HCT116 (cell line): Measurements from ENCODE around the gene ABTB2. TPM values are rescaled to one million over a fixed set of nuclear protein-coding genes. Genes with fewer than 3 reads are reported as not detected.

Experiments
- ATAC-seq: fragments of 200-7000 bp; cut with Tn5 transposase; 2 replicates; pipeline ENCODE4 v1.9.1; 2020; ENCODE audit warnings: mild to moderate bottlenecking, moderate library complexity
- BruUV-seq: library from RNA; stranded (reverse); fragments of 400-500 nt; replicated peaks from 2 replicates; lab custom pipeline; 2021; lab: Mats Ljungman, UMichigan
- CTCF ChIA-PET: fragments of 300-600 bp; sonication (Branson Sonifier 250); formaldehyde crosslinking; loops from one replicate; lab custom pipeline; 2021; ENCODE audit warnings: antibody characterized with exemption; lab: Charles Lee
- POLR2A ChIA-PET: fragments of 300-600, 350-600 bp; sonication (Branson Sonifier 250); formaldehyde crosslinking; loops from one replicate; lab custom pipeline; 2021; ENCODE audit warnings: antibody characterized with exemption; lab: Charles Lee
- RAD21 ChIA-PET, 2 experiments: fragments of 300-600 bp; sonication (Branson Sonifier 250); formaldehyde crosslinking; loops; one replicate each; lab custom pipeline; 2023; ENCODE audit warnings: low total read pairs in 2 of 2; ENCODE audit not compliant: uncharacterized antibody in 2 of 2, unreplicated experiment in 2 of 2, low non-redundant PET in 1 of 2; lab: Charles Lee
- DNase-seq: peaks from one replicate; pipeline ENCODE4 v3.0.0-alpha.2; 2010; ENCODE audit warnings: low read depth, low spot score
- H2AFZ ChIP-seq: fragments of 200-600 bp; shearing (Covaris generic), sonication (generic); 2 replicates; pipeline ENCODE4 v1.6.1; 2017; ENCODE audit warnings: low read depth, mixed run types, mixed read lengths, antibody characterized with exemption, low read length; ENCODE audit not compliant: poor library complexity, severe bottlenecking
- H3K27ac ChIP-seq: 2 replicates; pipeline ENCODE4 v1.5.1; 2012; ENCODE audit warnings: low read depth, low read length
- H3K27me3 ChIP-seq: fragments of 200-600 bp; sonication (generic); 2 replicates; pipeline ENCODE4 v1.6.1; 2016; ENCODE audit warnings: mixed run types, low read length, mixed read lengths; ENCODE audit not compliant: insufficient read depth
- H3K36me3 ChIP-seq, 2 experiments: fragments of 200-500 bp in 1 of 2; fragments of 200-600 bp in 1 of 2; sonication (Bioruptor generic) in 1 of 2; sonication (generic) in 1 of 2; 2 replicates each; pipeline versions ENCODE4 v1.5.1 to v1.6.1; 2014 to 2016; ENCODE audit warnings: low read length in 2 of 2, inconsistent platforms in 1 of 2, mixed read lengths in 1 of 2, mixed run types in 1 of 2; ENCODE audit not compliant: insufficient read depth in 2 of 2, control insufficient read depth in 1 of 2
- H3K4me1 ChIP-seq, 2 experiments: fragments of 200-600 bp in 1 of 2; sonication (generic) in 1 of 2; 2 replicates each; pipeline versions ENCODE4 v1.5.1 to v1.6.1; 2012 to 2017; ENCODE audit warnings: low read length in 2 of 2, inconsistent platforms in 1 of 2, mild to moderate bottlenecking in 1 of 2, mixed read lengths in 1 of 2, mixed run types in 1 of 2, moderate library complexity in 1 of 2; ENCODE audit not compliant: insufficient read depth in 2 of 2, control insufficient read depth in 1 of 2
- H3K4me2 ChIP-seq: fragments of 200-600 bp; sonication (generic); 2 replicates; pipeline ENCODE4 v1.6.1; 2017; ENCODE audit warnings: mixed run types, low read length, mixed read lengths
- H3K4me3 ChIP-seq, 2 experiments: fragments of 200-600 bp in 1 of 2; sonication (generic) in 1 of 2; replicated peaks in 1 of 2; 2 replicates each; pipeline ENCODE4 v1.5.1; 2011 to 2016; ENCODE audit warnings: low read length in 2 of 2, control low read depth in 1 of 2, low read depth in 1 of 2, mild to moderate bottlenecking in 1 of 2, mixed read lengths in 1 of 2, mixed run types in 1 of 2
- H3K79me2 ChIP-seq: fragments of 200-600 bp; sonication (generic); 2 replicates; pipeline ENCODE4 v1.6.1; 2017; ENCODE audit warnings: mild to moderate bottlenecking, mixed run types, low read length, moderate library complexity, mixed read lengths; ENCODE audit not compliant: insufficient read depth
- H3K9ac ChIP-seq: fragments of 200-600 bp; sonication (generic); 2 replicates; pipeline ENCODE4 v1.6.1; 2016; ENCODE audit warnings: low read length, mixed read lengths
- H3K9me2 ChIP-seq: fragments of 200-600 bp; sonication (generic), shearing (Covaris generic); 2 replicates; pipeline ENCODE4 v1.6.1; 2017; ENCODE audit warnings: mixed run types, mild to moderate bottlenecking, moderate library complexity; ENCODE audit not compliant: insufficient read depth
- H3K9me3 ChIP-seq, 2 experiments: fragments of 200-500 bp in 1 of 2; fragments of 200-600 bp in 1 of 2; sonication (Bioruptor generic) in 1 of 2; sonication (generic) in 1 of 2; 2 replicates each; pipeline ENCODE4 v1.6.1; 2014 to 2017; ENCODE audit warnings: low read length in 2 of 2, mixed read lengths in 2 of 2, inconsistent platforms in 1 of 2, low read depth in 1 of 2, mild to moderate bottlenecking in 1 of 2, mixed run types in 1 of 2, moderate library complexity in 1 of 2; ENCODE audit not compliant: control insufficient read depth in 1 of 2, insufficient read depth in 1 of 2
- H4K20me1 ChIP-seq: fragments of 200-600 bp; sonication (generic), shearing (Covaris generic); 2 replicates; pipeline ENCODE4 v1.6.1; 2017; ENCODE audit warnings: mixed run types, mild to moderate bottlenecking, moderate library complexity; ENCODE audit not compliant: insufficient read depth
- CBX3 ChIP-seq: IDR thresholded peaks from 2 replicates; pipeline ENCODE4 v1.6.1; 2012; ENCODE audit warnings: low read depth
- EGR1 ChIP-seq: IDR thresholded peaks from 2 replicates; pipeline ENCODE4 v1.6.1; 2012; ENCODE audit warnings: low read depth
- EZH2phosphoT487 ChIP-seq: fragments of 200-600 bp; IDR thresholded peaks from 2 replicates; pipeline ENCODE4 v1.6.1; 2018; ENCODE audit warnings: antibody characterized with exemption, borderline replicate concordance
- FOSL1 ChIP-seq: IDR thresholded peaks from 2 replicates; pipeline ENCODE4 v1.6.1; 2012; ENCODE audit warnings: low read depth
- POLR2AphosphoS5 ChIP-seq: IDR thresholded peaks from 2 replicates; pipeline ENCODE4 v1.6.1; 2011; ENCODE audit warnings: mild to moderate bottlenecking, low read depth, low read length, moderate library complexity
- SIN3A ChIP-seq: IDR thresholded peaks from 2 replicates; pipeline ENCODE4 v1.6.1; 2012; ENCODE audit warnings: low read depth
- ZNF274 ChIP-seq: fragments of 200-500 bp; sonication (Bioruptor generic); IDR thresholded peaks from 2 replicates; pipeline ENCODE4 v1.6.1; 2014; ENCODE audit warnings: mild to moderate bottlenecking, low read depth, low read length, inconsistent platforms
- intact Hi-C: fragments of 100-400 bp; cut with micrococcal nuclease; formaldehyde crosslinking; loops from 2 replicates; pipeline ENCODE4 v1.10.0; 2022
- total RNA-seq: library from RNA; stranded (reverse); gene quantifications from one replicate; pipeline ENCODE4 v1.2.1, GENCODE V29; 2021; ENCODE audit not compliant: unreplicated experiment
- TF ChIP-seq, protein P1 (sequence below), 3 experiments: fragments of 200-600 bp in 1 of 3; sonication (generic) in 1 of 3; IDR thresholded peaks in 2 of 3; conservative IDR thresholded peaks in 1 of 3; 2 replicates each; pipeline ENCODE4 v1.5.1; 2012 to 2017; ENCODE audit warnings: low read depth in 2 of 3, low read length in 2 of 3, antibody characterized with exemption in 1 of 3, borderline replicate concordance in 1 of 3, control low read depth in 1 of 3, mild to moderate bottlenecking in 1 of 3, mixed read lengths in 1 of 3, mixed run types in 1 of 3, moderate library complexity in 1 of 3; ENCODE audit not compliant: insufficient read depth in 1 of 3
- TF ChIP-seq, protein P2 (sequence below): IDR thresholded peaks from 2 replicates; pipeline ENCODE4 v1.6.1; 2012

ABTB2 gene
- total RNA-seq, 1 experiment from 2014 or later: 6.8 TPM

DNA sequence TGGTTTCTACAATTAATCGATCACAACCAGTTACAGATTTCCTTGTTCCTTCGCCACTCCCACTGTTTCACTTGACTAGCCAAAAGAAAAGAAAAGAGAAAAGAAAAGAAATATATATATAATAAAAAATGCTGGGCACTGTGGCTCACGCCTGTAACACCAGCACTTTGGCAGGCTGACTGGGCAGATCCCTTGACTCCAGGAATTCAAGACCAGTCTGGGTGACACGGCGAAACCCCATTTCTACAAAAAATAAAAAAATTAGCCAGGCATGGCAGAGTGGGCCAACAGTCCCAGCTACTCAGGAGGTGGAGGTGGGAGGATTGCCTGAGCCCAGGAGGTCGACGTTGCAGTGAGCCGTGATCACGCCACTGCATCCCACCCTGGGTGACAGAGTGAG lies 168.6 kb downstream of the ABTB2 start:
- ATAC-seq (no peak), DNase-seq (no peak)
- H3K79me2 ChIP-seq: no peaks in the 10 kb centered on the region
- H3K9ac ChIP-seq: no peak overlapping the region
- no peak overlapping the region for H3K4me2 ChIP-seq
- no peak overlapping the region for H2AFZ ChIP-seq
- peaks cover 17 to 28% of the 10 kb centered on the region in 2 experiments for H3K4me1 ChIP-seq
- intact Hi-C loops: no loop called here
- ChIA-PET CTCF (no interaction called here), POLR2A (no interaction called here), RAD21 (no interaction called here)
- no peak overlapping the region for H3K4me3 ChIP-seq
- no peaks in the 10 kb centered on the region for H3K9me3 ChIP-seq
- BruUV-seq: no TSS peak
- H4K20me1 ChIP-seq: no peaks in the 10 kb centered on the region
- TF ChIP-seq POLR2AphosphoS5 (no peak), CBX3 (no peak), ZNF274 (no peak), EZH2phosphoT487 (no peak), FOSL1 (no peak), EGR1 (no peak), SIN3A (no peak)
- TF ChIP-seq, protein P1, sequence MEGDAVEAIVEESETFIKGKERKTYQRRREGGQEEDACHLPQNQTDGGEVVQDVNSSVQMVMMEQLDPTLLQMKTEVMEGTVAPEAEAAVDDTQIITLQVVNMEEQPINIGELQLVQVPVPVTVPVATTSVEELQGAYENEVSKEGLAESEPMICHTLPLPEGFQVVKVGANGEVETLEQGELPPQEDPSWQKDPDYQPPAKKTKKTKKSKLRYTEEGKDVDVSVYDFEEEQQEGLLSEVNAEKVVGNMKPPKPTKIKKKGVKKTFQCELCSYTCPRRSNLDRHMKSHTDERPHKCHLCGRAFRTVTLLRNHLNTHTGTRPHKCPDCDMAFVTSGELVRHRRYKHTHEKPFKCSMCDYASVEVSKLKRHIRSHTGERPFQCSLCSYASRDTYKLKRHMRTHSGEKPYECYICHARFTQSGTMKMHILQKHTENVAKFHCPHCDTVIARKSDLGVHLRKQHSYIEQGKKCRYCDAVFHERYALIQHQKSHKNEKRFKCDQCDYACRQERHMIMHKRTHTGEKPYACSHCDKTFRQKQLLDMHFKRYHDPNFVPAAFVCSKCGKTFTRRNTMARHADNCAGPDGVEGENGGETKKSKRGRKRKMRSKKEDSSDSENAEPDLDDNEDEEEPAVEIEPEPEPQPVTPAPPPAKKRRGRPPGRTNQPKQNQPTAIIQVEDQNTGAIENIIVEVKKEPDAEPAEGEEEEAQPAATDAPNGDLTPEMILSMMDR (IDR thresholded peaks at IDR 0.05 in 2 of 3, conservative IDR thresholded peaks at IDR 0.05 in 1 of 3; ENCODE audit: borderline replicate concordance in 1 of 3, insufficient read depth in 1 of 3, low read depth in 2 of 3, low read length in 2 of 3): no peak
- TF ChIP-seq, protein P2, sequence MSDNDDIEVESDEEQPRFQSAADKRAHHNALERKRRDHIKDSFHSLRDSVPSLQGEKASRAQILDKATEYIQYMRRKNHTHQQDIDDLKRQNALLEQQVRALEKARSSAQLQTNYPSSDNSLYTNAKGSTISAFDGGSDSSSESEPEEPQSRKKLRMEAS: no peak
- no peaks in the 10 kb centered on the region for H3K27me3 ChIP-seq
- no peaks in the 10 kb centered on the region for H3K9me2 ChIP-seq
- H3K36me3 ChIP-seq: no peaks in the 10 kb centered on the region
- no peak overlapping the region for H3K27ac ChIP-seq
